Keratinocyte (primary cell): Measurements from ENCODE around the gene NDUFC2. TPM values are rescaled to one million over a fixed set of nuclear protein-coding genes. Genes with fewer than 3 reads are reported as not detected.

Experiments used
- DNase-seq: peaks from one replicate; pipeline ENCODE4 v3.0.0-alpha.2; 2011; ENCODE audit warnings: low read depth, missing footprints, low spot score
- FAIRE-seq: peaks from 2 replicates; lab custom pipeline; 2011; peaks lifted over from hg19 to GRCh38; lab: Jason Lieb, UNC
- H2AFZ ChIP-seq: 2 replicates; pipeline ENCODE4 v1.6.0; 2012; ENCODE audit warnings: low read length, control low read depth, inconsistent platforms; ENCODE audit not compliant: control insufficient read depth
- H3K27ac ChIP-seq: 2 replicates; pipeline ENCODE4 v1.5.1; 2011; ENCODE audit warnings: low read length; ENCODE audit not compliant: control insufficient read depth, insufficient read depth
- H3K27me3 ChIP-seq: 3 replicates; pipeline ENCODE4 v1.6.0; 2011; ENCODE audit warnings: low read length; ENCODE audit not compliant: control insufficient read depth, insufficient read depth; ENCODE audit errors: extremely low read depth
- H3K36me3 ChIP-seq, 2 experiments: 2 replicates in 1 of 2; 3 replicates in 1 of 2; pipeline ENCODE4 v1.5.1; 2011; ENCODE audit warnings: low read length in 2 of 2, mild to moderate bottlenecking in 1 of 2; ENCODE audit not compliant: control insufficient read depth in 2 of 2, insufficient read depth in 2 of 2; ENCODE audit errors: extremely low read depth in 1 of 2
- H3K4me1 ChIP-seq: 3 replicates; pipeline ENCODE4 v1.5.1; 2011; ENCODE audit warnings: low read length; ENCODE audit not compliant: control insufficient read depth, insufficient read depth; ENCODE audit errors: extremely low read depth
- H3K4me2 ChIP-seq: 3 replicates; pipeline ENCODE4 v1.6.0; 2011; ENCODE audit warnings: low read depth, low read length; ENCODE audit not compliant: control insufficient read depth, insufficient read depth; ENCODE audit errors: extremely low read depth
- H3K4me3 ChIP-seq, 3 experiments: fragments of 200-600 bp in 1 of 3; sonication (generic) in 1 of 3; 2 replicates in 2 of 3; 3 replicates in 1 of 3; pipeline ENCODE4 v1.5.1; 2011 to 2016; ENCODE audit warnings: low read length in 3 of 3, mild to moderate bottlenecking in 3 of 3, control low read depth in 2 of 3, inconsistent platforms in 1 of 3, low read depth in 1 of 3, mixed read lengths in 1 of 3, mixed run types in 1 of 3, moderate library complexity in 1 of 3; ENCODE audit not compliant: control insufficient read depth in 2 of 3, insufficient read depth in 2 of 3; ENCODE audit errors: extremely low read depth in 1 of 3
- H3K79me2 ChIP-seq: 2 replicates; pipeline ENCODE4 v1.6.0; 2012; ENCODE audit warnings: low read length; ENCODE audit not compliant: control insufficient read depth, insufficient read depth
- H3K9ac ChIP-seq: 3 replicates; pipeline ENCODE4 v1.6.0; 2011; ENCODE audit warnings: low read length; ENCODE audit not compliant: control insufficient read depth, insufficient read depth; ENCODE audit errors: extremely low read depth
- H3K9me1 ChIP-seq: 3 replicates; pipeline ENCODE4 v1.6.0; 2011; ENCODE audit warnings: low read length; ENCODE audit not compliant: control insufficient read depth, insufficient read depth; ENCODE audit errors: extremely low read depth
- H3K9me3 ChIP-seq: 2 replicates; pipeline ENCODE4 v1.5.1; 2012; ENCODE audit warnings: low read depth, low read length; ENCODE audit not compliant: control insufficient read depth
- H4K20me1 ChIP-seq: 3 replicates; pipeline ENCODE4 v1.6.0; 2011; ENCODE audit warnings: low read length; ENCODE audit not compliant: control insufficient read depth, insufficient read depth; ENCODE audit errors: extremely low read depth
- EZH2 ChIP-seq: IDR thresholded peaks from one replicate; pipeline ENCODE4 v1.6.1; 2012; ENCODE audit warnings: inconsistent platforms, mild to moderate bottlenecking, low read length, moderate library complexity
- dilution Hi-C: fragments of 300-500 bp; cut with MboI; formaldehyde crosslinking; loops from one replicate; pipeline ENCODE4 v1.7.0; 2020; ENCODE audit warnings: low sequenced_read_pairs; ENCODE audit not compliant: extremely low pct_ligation_motif_present
- polyA plus RNA-seq, 5 experiments: library from polyadenylated mRNA; depleted of rRNA in 3 of 5; stranded (reverse) in 3 of 5; stranded (forward) in 1 of 5; unstranded in 1 of 5; fragments of >200 nt; gene quantifications; 1 replicate in 1 of 5; 2 replicates in 3 of 5; 3 replicates in 1 of 5; pipeline versions ENCODE4 v1.2.1 to v1.2.3, GENCODE V29; 2011 to 2012; ENCODE audit warnings: missing spikeins in 2 of 5, low read depth in 1 of 5, low replicate concordance in 1 of 5
- TF ChIP-seq, protein P1 (sequence below), 3 experiments: IDR thresholded peaks in 1 of 3; conservative IDR thresholded peaks in 1 of 3; optimal IDR thresholded peaks in 1 of 3; 2 replicates in 2 of 3; 3 replicates in 1 of 3; pipeline versions ENCODE3 to v1.5.1; 2011; ENCODE audit warnings: low read length in 3 of 3, mild to moderate bottlenecking in 3 of 3, moderate library complexity in 2 of 3, control low read depth in 1 of 3, inconsistent platforms in 1 of 3; ENCODE audit not compliant: insufficient read depth in 2 of 3; ENCODE audit errors: extremely low read depth in 1 of 3

NDUFC2 gene
- polyA plus RNA-seq, 1 donor (not counting 4 experiments of a cell fraction or from before 2014, with no cell fraction given) = 150 TPM

DNA sequence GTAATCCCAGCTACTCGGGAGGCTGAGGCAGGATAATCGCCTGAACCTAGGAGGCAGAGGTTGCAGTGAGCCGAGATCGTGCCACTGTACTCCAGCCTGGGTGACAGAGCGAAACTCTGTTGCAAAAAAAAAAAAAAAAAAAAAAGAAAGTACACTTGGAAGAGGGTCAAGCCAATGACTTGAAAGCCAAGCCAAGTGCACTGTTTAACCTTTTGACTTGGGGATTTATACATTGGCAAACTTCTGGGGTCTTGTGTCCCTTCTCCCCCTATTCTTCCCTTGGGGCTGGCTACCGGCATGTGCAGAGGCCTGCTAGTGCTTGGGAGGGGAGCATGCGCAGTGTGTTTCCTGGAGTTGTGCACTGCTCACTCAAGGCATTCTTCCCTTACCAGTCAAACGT, 30.3 kb downstream of the NDUFC2 start:
- H3K79me2 ChIP-seq = no peaks in the 10 kb centered on the region
- no peak for FAIRE-seq

DNA sequence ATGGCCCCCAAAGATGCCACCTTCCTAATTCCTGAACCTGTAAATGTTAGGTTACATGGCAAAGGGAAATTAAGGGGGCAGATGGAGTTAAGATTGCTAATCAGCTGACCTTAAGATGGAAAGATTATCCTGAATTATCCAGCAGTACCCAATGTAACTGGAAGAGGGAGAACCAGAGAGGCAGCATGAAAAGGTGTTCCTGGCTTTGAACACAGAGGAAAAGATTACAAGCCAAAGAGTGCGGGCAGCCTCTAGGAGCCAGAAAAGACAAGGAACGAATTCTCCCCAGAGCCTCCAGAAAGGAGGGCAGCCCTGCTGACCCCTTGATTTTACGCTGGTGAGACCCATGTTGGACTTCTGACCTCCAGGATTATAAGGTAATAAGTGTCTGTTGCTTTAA, 31.1 kb downstream of the NDUFC2 start:
- H3K9ac ChIP-seq = no peak overlapping the region
- dilution Hi-C loops = no loop called here
- H3K27me3 ChIP-seq = no peaks in the 10 kb centered on the region
- no peak overlapping the region for H3K27ac ChIP-seq
- no peaks in the 10 kb centered on the region for H3K79me2 ChIP-seq
- H4K20me1 ChIP-seq = no peaks in the 10 kb centered on the region
- no peaks in the 10 kb centered on the region for H3K9me1 ChIP-seq
- no peak for FAIRE-seq
- H3K36me3 ChIP-seq = no peaks in the 10 kb centered on the region
- no peaks in the 10 kb centered on the region for H3K9me3 ChIP-seq
- H2AFZ ChIP-seq = no peak overlapping the region
- no peak overlapping the region for H3K4me3 ChIP-seq
- H3K4me2 ChIP-seq = no peak overlapping the region
- DNase-seq = no peak
- H3K4me1 ChIP-seq = peaks cover 10% of the 10 kb centered on the region
- TF ChIP-seq, protein P1, sequence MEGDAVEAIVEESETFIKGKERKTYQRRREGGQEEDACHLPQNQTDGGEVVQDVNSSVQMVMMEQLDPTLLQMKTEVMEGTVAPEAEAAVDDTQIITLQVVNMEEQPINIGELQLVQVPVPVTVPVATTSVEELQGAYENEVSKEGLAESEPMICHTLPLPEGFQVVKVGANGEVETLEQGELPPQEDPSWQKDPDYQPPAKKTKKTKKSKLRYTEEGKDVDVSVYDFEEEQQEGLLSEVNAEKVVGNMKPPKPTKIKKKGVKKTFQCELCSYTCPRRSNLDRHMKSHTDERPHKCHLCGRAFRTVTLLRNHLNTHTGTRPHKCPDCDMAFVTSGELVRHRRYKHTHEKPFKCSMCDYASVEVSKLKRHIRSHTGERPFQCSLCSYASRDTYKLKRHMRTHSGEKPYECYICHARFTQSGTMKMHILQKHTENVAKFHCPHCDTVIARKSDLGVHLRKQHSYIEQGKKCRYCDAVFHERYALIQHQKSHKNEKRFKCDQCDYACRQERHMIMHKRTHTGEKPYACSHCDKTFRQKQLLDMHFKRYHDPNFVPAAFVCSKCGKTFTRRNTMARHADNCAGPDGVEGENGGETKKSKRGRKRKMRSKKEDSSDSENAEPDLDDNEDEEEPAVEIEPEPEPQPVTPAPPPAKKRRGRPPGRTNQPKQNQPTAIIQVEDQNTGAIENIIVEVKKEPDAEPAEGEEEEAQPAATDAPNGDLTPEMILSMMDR (optimal IDR thresholded peaks at IDR 0.05 in 1 of 3, IDR thresholded peaks at IDR 0.05 in 1 of 3, conservative IDR thresholded peaks at IDR 0.05 in 1 of 3; ENCODE audit: extremely low read depth in 1 of 3, insufficient read depth in 2 of 3, low read length in 3 of 3) = no peak
- no peak for TF ChIP-seq EZH2

More for the DNA sequence above, 30.3 kb downstream of the NDUFC2 start:
- H3K9me1 ChIP-seq = no peaks in the 10 kb centered on the region
- H3K4me2 ChIP-seq = no peak overlapping the region
- H3K27me3 ChIP-seq = no peaks in the 10 kb centered on the region
- no peak overlapping the region for H3K4me3 ChIP-seq
- no peak overlapping the region for H3K9ac ChIP-seq
- no peak for DNase-seq
- no peaks in the 10 kb centered on the region for H3K36me3 ChIP-seq
- no peak for TF ChIP-seq EZH2
- TF ChIP-seq, protein P1 (optimal IDR thresholded peaks at IDR 0.05 in 1 of 3, IDR thresholded peaks at IDR 0.05 in 1 of 3, conservative IDR thresholded peaks at IDR 0.05 in 1 of 3; ENCODE audit: extremely low read depth in 1 of 3, insufficient read depth in 2 of 3, low read length in 3 of 3) = no peak
- dilution Hi-C loops = no loop called here
- H4K20me1 ChIP-seq = no peaks in the 10 kb centered on the region
- peaks cover 10% of the 10 kb centered on the region for H3K4me1 ChIP-seq
- no peak overlapping the region for H3K27ac ChIP-seq
- H3K9me3 ChIP-seq = no peaks in the 10 kb centered on the region
- no peak overlapping the region for H2AFZ ChIP-seq
